Gastroesophageal sphincter (tissue), 3 donors: ENCODE data around the gene TRIM43B.
"Not testable (repeated sequence)": the region's sequence is repeated elsewhere in the genome, so short reads cannot be mapped to it uniquely, and the experiment has no call there.

ENCODE experiments used
- EP300 ChIP-seq: sonication (generic); formaldehyde crosslinking; IDR thresholded peaks from one replicate; pipeline ENCODE4 v1.6.1; 2017; ENCODE audit warnings: antibody characterized with exemption, mild to moderate bottlenecking
- POLR2AphosphoS5 ChIP-seq: sonication (generic); formaldehyde crosslinking; IDR thresholded peaks from one replicate; pipeline ENCODE4 v1.6.1; 2017; ENCODE audit warnings: antibody characterized with exemption
- TF ChIP-seq, protein P1 (sequence below), 4 experiments: fragments of 200-600 bp in 2 of 4; fragments of 450-650 bp in 2 of 4; sonication (generic) in 1 of 4; IDR thresholded peaks; one replicate each; pipeline ENCODE4 v1.5.1; 2017 to 2019; ENCODE audit warnings: antibody characterized with exemption in 4 of 4, mild to moderate bottlenecking in 2 of 4, moderate library complexity in 2 of 4

DNA sequence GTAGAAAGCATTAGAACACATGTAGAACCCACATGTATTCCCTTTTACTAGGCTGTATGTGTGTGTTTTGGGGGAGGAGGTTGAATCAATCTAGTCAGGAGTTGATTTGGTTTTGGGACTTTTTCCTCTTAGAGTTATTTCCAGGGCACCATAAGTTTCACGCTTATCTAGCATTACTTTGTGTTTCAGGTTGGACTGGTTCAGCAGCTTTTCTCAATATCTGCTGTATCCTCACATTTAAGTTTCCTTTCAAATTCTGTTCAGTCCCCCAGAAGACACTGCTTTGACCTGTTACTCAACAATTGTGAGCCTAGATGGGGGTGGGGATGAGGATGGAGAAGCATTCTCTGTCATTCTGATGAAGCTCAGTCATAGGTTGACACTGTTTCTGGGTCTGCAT lies 7.5 kb upstream of the TRIM43B start:
- not testable (repeated sequence) for TF ChIP-seq EP300, POLR2AphosphoS5
- TF ChIP-seq, protein P1, sequence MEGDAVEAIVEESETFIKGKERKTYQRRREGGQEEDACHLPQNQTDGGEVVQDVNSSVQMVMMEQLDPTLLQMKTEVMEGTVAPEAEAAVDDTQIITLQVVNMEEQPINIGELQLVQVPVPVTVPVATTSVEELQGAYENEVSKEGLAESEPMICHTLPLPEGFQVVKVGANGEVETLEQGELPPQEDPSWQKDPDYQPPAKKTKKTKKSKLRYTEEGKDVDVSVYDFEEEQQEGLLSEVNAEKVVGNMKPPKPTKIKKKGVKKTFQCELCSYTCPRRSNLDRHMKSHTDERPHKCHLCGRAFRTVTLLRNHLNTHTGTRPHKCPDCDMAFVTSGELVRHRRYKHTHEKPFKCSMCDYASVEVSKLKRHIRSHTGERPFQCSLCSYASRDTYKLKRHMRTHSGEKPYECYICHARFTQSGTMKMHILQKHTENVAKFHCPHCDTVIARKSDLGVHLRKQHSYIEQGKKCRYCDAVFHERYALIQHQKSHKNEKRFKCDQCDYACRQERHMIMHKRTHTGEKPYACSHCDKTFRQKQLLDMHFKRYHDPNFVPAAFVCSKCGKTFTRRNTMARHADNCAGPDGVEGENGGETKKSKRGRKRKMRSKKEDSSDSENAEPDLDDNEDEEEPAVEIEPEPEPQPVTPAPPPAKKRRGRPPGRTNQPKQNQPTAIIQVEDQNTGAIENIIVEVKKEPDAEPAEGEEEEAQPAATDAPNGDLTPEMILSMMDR (IDR thresholded peaks at IDR 0.05), result not testable (repeated sequence)
